BE2C (cell line): ENCODE results near the gene PDSS2.

Experiments
- DNase-seq: peaks from one replicate; pipeline ENCODE4 v3.0.0-alpha.2; 2020
- H3K27me3 ChIP-seq: fragments of 250-450 bp; sonication (Bioruptor Pico); 2 replicates; pipeline ENCODE4 v1.5.1; 2020; ENCODE audit warnings: mild to moderate bottlenecking
- H3K36me3 ChIP-seq: fragments of 250-450 bp; sonication (Bioruptor Pico); 2 replicates; pipeline ENCODE4 v1.5.1; 2020; ENCODE audit warnings: mild to moderate bottlenecking
- H3K4me1 ChIP-seq: fragments of 250-450 bp; sonication (Bioruptor Pico); 2 replicates; pipeline ENCODE4 v1.5.1; 2020
- H3K4me3 ChIP-seq: 2 replicates; pipeline ENCODE4 v1.5.1; 2011; ENCODE audit warnings: low read depth, low read length
- H3K9me3 ChIP-seq: fragments of 250-450 bp; sonication (Bioruptor Pico); 2 replicates; pipeline ENCODE4 v1.5.1; 2020
- TF ChIP-seq, protein P1 (sequence below): IDR thresholded peaks from 2 replicates; pipeline ENCODE4 v1.5.1; 2012; ENCODE audit warnings: mild to moderate bottlenecking, low read depth, low read length

Gene PDSS2

DNA sequence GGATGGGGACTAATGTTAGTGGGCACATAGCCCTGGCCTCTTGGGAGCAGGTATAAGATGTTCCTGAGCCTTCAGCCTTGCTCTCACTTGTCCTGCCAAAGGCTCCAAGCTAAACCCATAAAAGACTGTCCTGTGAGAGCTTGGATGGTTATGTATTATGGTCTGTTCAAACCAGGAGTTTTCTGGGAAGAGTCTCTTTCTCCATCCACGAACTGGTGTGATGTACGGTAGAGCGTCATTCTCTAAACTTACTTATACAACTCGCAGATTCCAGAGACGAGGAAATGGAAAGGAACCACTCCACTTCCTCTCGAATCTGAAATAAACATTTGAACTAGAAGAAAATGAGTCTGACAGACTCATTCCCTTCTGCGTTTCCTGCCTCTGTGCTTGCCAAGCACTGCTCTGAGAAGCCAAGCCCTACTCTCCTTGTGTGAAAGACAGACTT is 35.9 kb upstream of the PDSS2 start:
- no peaks in the 10 kb centered on the region for H3K9me3 ChIP-seq
- no peaks in the 10 kb centered on the region for H3K27me3 ChIP-seq
- H3K36me3 ChIP-seq = no peaks in the 10 kb centered on the region
- peak overlapping the region; percentile 3; the same call in 1 of the 2 replicates for H3K4me3 ChIP-seq
- H3K4me1 ChIP-seq = peaks cover 23% of the 10 kb centered on the region
- TF ChIP-seq, protein P1, sequence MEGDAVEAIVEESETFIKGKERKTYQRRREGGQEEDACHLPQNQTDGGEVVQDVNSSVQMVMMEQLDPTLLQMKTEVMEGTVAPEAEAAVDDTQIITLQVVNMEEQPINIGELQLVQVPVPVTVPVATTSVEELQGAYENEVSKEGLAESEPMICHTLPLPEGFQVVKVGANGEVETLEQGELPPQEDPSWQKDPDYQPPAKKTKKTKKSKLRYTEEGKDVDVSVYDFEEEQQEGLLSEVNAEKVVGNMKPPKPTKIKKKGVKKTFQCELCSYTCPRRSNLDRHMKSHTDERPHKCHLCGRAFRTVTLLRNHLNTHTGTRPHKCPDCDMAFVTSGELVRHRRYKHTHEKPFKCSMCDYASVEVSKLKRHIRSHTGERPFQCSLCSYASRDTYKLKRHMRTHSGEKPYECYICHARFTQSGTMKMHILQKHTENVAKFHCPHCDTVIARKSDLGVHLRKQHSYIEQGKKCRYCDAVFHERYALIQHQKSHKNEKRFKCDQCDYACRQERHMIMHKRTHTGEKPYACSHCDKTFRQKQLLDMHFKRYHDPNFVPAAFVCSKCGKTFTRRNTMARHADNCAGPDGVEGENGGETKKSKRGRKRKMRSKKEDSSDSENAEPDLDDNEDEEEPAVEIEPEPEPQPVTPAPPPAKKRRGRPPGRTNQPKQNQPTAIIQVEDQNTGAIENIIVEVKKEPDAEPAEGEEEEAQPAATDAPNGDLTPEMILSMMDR = no peak
- no peak for DNase-seq

DNA sequence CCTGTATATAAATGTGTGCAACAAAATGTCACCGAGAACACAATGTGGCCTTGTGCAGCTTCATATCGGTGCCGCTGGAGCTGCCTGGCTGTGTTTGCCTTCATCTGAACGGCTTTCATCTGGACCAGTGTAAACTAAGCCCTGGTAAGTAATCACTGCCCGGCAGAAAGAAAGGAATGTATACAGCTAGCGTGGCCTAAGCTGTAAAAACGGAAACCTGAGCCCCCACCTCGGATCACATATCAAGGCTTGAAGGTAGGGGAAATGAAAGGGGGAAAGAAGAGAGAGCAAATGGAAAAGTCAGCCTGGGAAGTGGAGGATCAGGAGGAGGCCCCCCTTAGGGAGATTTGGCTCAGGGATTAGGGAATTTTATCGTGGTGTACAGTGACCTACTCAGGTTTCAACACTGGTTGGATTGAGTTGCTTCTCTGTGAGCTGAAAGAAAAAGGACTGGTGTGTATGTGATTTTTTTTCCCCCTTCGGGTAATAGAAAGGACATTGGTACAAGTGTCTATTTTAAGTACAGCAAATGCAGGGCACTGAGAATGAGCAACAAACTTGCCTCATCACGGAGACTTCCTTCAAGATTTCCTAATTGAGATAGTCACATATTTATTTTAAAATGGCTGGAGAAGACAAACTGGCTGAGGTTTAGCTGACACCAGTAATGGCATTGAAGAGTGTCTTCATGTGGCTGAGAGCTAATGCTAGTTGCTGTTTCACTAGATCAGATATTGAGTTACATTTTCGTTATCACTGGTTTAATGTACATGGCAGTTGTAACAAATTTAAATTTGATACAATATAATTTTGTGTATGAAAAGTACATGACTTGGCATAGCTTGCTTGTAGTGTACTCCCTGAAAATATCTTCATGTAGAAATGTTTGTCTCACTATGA is 34.0 kb upstream of the PDSS2 start:
- H3K4me3 ChIP-seq = peak overlapping the region; percentile 93
- no peak for DNase-seq
- H3K9me3 ChIP-seq = no peaks in the 10 kb centered on the region
- TF ChIP-seq, protein P1 = no peak
- no peaks in the 10 kb centered on the region for H3K27me3 ChIP-seq
- H3K36me3 ChIP-seq = no peaks in the 10 kb centered on the region
- H3K4me1 ChIP-seq = peaks cover 24% of the 10 kb centered on the region

DNA sequence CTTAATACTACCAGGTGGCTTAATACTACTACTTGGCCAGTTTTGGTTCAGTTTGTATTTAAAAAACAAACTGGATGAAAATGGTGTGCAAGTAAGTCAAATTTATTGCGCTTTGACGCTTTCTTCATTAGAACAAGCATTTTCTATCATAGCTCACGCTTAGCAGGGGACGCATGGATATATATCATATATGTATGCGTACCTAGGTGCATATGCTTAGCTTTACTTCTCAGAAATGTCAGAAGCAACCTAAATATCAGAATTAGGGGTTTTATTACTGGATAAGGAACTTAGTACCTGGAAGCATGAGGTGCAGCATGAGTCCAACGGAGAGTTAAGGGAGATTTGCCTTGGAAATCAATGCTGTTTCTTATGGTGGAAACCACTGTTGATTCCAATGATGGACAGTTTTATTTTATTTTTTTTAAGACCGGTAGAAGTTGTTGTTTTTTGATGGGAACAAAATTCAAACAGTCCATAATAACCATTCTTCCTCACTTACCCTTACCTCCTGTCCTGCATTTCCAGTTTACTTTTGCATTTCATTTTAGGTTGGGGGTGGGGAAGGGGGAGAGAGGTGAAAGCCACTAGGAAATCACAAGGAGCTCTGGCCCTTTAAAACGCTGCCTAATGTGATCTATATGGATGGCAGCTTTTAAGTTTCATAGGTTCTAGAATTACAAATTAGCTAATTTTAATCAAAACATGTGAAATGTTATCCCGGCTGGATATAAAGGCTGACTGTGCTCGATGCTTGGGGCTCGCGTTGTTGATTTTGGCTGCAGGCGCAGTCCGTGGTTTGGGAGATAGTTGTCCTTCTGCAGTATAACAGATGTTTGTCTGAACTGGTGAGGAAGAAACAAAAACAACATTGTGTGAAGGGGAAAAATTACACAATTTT is 32.6 kb upstream of the PDSS2 start:
- Histone ChIP-seq H3K4me1 (peaks cover 30% of the 10 kb centered on the region), H3K4me3 (peak overlapping the region; percentile 93), H3K36me3 (no peaks in the 10 kb centered on the region), H3K27me3 (no peaks in the 10 kb centered on the region), H3K9me3 (no peaks in the 10 kb centered on the region)
- TF ChIP-seq, protein P1 = no peak
- no peak for DNase-seq

DNA sequence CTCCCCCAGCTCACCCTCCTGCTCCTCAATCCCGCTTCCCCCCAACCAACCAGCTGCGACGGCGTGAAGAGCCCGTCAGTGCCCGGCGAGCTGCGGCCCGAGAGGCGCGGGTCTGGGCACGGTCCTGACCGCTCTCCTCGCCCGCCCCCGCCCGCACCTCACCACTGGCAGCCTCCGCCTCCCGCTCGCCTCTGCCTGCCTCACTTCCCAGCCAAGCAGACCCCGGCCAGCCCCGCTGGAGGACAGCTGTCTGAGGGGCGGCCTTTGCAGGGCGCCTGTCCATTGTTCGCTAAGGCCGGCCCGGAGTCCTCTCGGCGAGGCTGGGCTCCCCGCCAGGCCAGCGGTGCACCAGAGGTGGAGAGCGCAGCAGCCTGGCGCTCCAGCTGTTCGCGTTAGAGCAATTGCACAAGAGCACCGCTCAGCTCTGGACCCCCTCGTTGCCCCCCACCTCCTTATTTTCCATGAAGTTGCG is 31.8 kb upstream of the PDSS2 start:
- H3K4me3 ChIP-seq = peak overlapping the region; percentile 93
- no peaks in the 10 kb centered on the region for H3K27me3 ChIP-seq
- no peaks in the 10 kb centered on the region for H3K9me3 ChIP-seq
- H3K36me3 ChIP-seq = no peaks in the 10 kb centered on the region
- H3K4me1 ChIP-seq = peaks cover 23% of the 10 kb centered on the region
- DNase-seq = peak; percentile 80
- TF ChIP-seq, protein P1 = no peak

DNA sequence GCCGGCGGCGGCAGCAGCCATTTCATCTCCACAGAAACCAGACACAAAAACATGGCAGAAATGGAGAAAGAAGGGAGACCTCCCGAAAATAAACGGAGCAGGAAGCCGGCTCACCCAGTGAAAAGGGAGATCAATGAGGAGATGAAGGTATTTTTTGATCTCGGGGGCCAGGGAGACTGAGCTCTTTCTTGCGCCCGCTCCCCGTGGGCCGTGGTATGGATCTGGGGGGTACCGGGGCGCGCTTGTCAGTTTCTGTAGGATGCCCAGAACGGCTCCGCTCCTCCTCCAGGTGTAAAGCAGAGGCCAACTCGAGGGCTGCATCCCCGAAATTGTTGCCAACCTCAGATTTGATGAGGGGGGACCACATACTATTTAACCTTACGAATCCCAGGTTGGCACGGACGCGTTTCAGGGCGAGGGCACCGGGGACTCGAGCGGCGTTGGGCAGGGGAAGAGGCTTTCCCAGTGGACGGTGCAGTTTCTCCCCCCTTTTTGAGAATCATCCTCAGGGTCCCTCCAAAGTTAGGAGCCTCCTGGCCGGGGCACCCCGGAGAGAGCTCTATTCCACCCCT is 31.3 kb upstream of the PDSS2 start:
- TF ChIP-seq, protein P1 = no peak
- peak overlapping the region; percentile 93 for H3K4me3 ChIP-seq
- H3K4me1 ChIP-seq = peaks cover 19% of the 10 kb centered on the region
- H3K27me3 ChIP-seq = no peaks in the 10 kb centered on the region
- H3K36me3 ChIP-seq = no peaks in the 10 kb centered on the region
- no peak for DNase-seq
- no peaks in the 10 kb centered on the region for H3K9me3 ChIP-seq
